Effector CD4-positive, alpha-beta T cell (primary cell): ENCODE data around the gene NAA38.
A peak's percentile ranks its signal among the peaks of the same experiment; 100 is the strongest.

Source experiments
- DNase-seq: peaks from one replicate; pipeline ENCODE4 v3.0.0-alpha.2; 2020

Gene NAA38

GRCh38 chr17:7839190-7839875, 18.0 kb downstream of the NAA38 start:
- DNase-seq = no peak

GRCh38 chr17:7838090-7839075, 19.0 kb downstream of the NAA38 start:
- DNase-seq = no peak

GRCh38 chr17:7837408-7838088, 19.8 kb downstream of the NAA38 start:
- no peak for DNase-seq

- peak; percentile 56 for DNase-seq
Observed at GRCh38 chr17:7836596-7837407, 20.6 kb downstream of the NAA38 start.

- peak; percentile 57 for DNase-seq
Observed at GRCh38 chr17:7835814-7836595, 21.4 kb downstream of the NAA38 start.

- DNase-seq = peak; percentile 93
Observed at GRCh38 chr17:7834957-7835813, 22.2 kb downstream of the NAA38 start.

- peak; percentile 56 for DNase-seq
Observed at GRCh38 chr17:7834542-7834956, 22.8 kb downstream of the NAA38 start.

GRCh38 chr17:7833795-7834541, 23.4 kb downstream of the NAA38 start, which contains the start of gene KDM6B:
TSS of gene KDM6B (plus strand) at chr17:7834217. CDS start at chr17:7845555, 11,338 bp downstream.
- DNase-seq = peak; percentile 78

GRCh38 chr17:7833011-7833794, 24.2 kb downstream of the NAA38 start:
- no peak for DNase-seq

- DNase-seq = no peak
Observed at GRCh38 chr17:7832431-7832830, 24.9 kb downstream of the NAA38 start.

- DNase-seq = no peak
Observed at GRCh38 chr17:7831233-7831632, 26.1 kb downstream of the NAA38 start.

GRCh38 chr17:7830616-7831015, 26.7 kb downstream of the NAA38 start:
- DNase-seq = no peak

- DNase-seq = no peak
Observed at GRCh38 chr17:7825206-7825990, 32.0 kb downstream of the NAA38 start.

GRCh38 chr17:7824021-7824924, 33.1 kb downstream of the NAA38 start:
- no peak for DNase-seq

GRCh38 chr17:7823581-7824001, 33.8 kb downstream of the NAA38 start:
- DNase-seq = no peak

- DNase-seq = no peak
Observed at GRCh38 chr17:7822126-7822525, 35.2 kb downstream of the NAA38 start.

GRCh38 chr17:7820231-7820630, 37.1 kb downstream of the NAA38 start:
- no peak for DNase-seq
